Measurements from ENCODE around the gene ST6GALNAC2. TPM values are rescaled to one million over a fixed set of nuclear protein-coding genes. Genes with fewer than 3 reads are reported as not detected.
A peak's percentile ranks its signal among the peaks of the same experiment; 100 is the strongest.

Gene ST6GALNAC2
- total RNA-seq, 1 experiment from 2014 or later: 11.6 TPM

GRCh38 chr17:76572201-76572910 is 13.3 kb downstream of the ST6GALNAC2 start:
- Mint-ChIP-seq H3K4me1 (ENCODE audit: low read depth, unreplicated experiment) (peaks cover 60% of the 10 kb centered on the region), H3K9me3 (ENCODE audit: low read depth, unreplicated experiment) (no peaks in the 10 kb centered on the region), H3K27me3 (ENCODE audit: unreplicated experiment) (no peaks in the 10 kb centered on the region), H3K4me3 (ENCODE audit: low read depth, unreplicated experiment) (no peak overlapping the region), H3K27ac (ENCODE audit: unreplicated experiment) (no peak overlapping the region), H3K36me3 (ENCODE audit: insufficient read depth, unreplicated experiment) (peaks cover 36% of the 10 kb centered on the region)
- BruUV-seq (replicated peaks): no TSS peak
- DNase-seq: no peak
- no peak for TF ChIP-seq CTCF (IDR thresholded peaks at IDR 0.05; ENCODE audit: unreplicated experiment)
- CTCF ChIA-PET: interaction anchor here (0.6 kb wide), 1 partner anchor 9 kb away, joined by 6 read pairs; no protein-coding TSS in a partner anchor
- intact Hi-C loops (cut with micrococcal nuclease; ENCODE audit: unreplicated experiment): no loop called here

- Mint-ChIP-seq H3K9me3 (ENCODE audit: low read depth, unreplicated experiment) (no peaks in the 10 kb centered on the region), H3K4me3 (ENCODE audit: low read depth, unreplicated experiment) (no peak overlapping the region), H3K4me1 (ENCODE audit: low read depth, unreplicated experiment) (peaks cover 68% of the 10 kb centered on the region), H3K27me3 (ENCODE audit: unreplicated experiment) (no peaks in the 10 kb centered on the region), H3K27ac (ENCODE audit: unreplicated experiment) (no peak overlapping the region), H3K36me3 (ENCODE audit: insufficient read depth, unreplicated experiment) (peaks cover 45% of the 10 kb centered on the region)
- no TSS peak for BruUV-seq (replicated peaks)
- intact Hi-C loops (cut with micrococcal nuclease; ENCODE audit: unreplicated experiment): no loop called here
- DNase-seq: no peak
- no peak for TF ChIP-seq CTCF (IDR thresholded peaks at IDR 0.05; ENCODE audit: unreplicated experiment)
- CTCF ChIA-PET: interaction anchor here (1.0 to 1.7 kb wide), 2 partner anchors 13 to 19 kb away, joined by 3 to 4 read pairs; no protein-coding TSS in a partner anchor
Observed at GRCh38 chr17:76570877-76571471, 14.7 kb downstream of the ST6GALNAC2 start.

GRCh38 chr17:76570457-76570856 is 15.2 kb downstream of the ST6GALNAC2 start:
- H3K27me3 Mint-ChIP-seq (ENCODE audit: unreplicated experiment): no peaks in the 10 kb centered on the region
- H3K36me3 Mint-ChIP-seq (ENCODE audit: insufficient read depth, unreplicated experiment): peaks cover 47% of the 10 kb centered on the region
- TF ChIP-seq CTCF (IDR thresholded peaks at IDR 0.05; ENCODE audit: unreplicated experiment): no peak
- no peaks in the 10 kb centered on the region for H3K9me3 Mint-ChIP-seq (ENCODE audit: low read depth, unreplicated experiment)
- peaks cover 68% of the 10 kb centered on the region for H3K4me1 Mint-ChIP-seq (ENCODE audit: low read depth, unreplicated experiment)
- no peak for DNase-seq
- CTCF ChIA-PET: interaction anchor here (0.7 to 1.7 kb wide), 5 partner anchors 12 to 111 kb away, joined by 3 to 12 read pairs (median 4); no protein-coding TSS in a partner anchor
- peak overlapping the region; percentile 83 for H3K27ac Mint-ChIP-seq (ENCODE audit: unreplicated experiment)
- H3K4me3 Mint-ChIP-seq (ENCODE audit: low read depth, unreplicated experiment): peak overlapping the region; percentile 50
- no TSS peak for BruUV-seq (replicated peaks)
- intact Hi-C loops (cut with micrococcal nuclease; ENCODE audit: unreplicated experiment): no loop called here

- H3K27ac Mint-ChIP-seq (ENCODE audit: unreplicated experiment): peak overlapping the region; percentile 83
- peaks cover 54% of the 10 kb centered on the region for H3K36me3 Mint-ChIP-seq (ENCODE audit: insufficient read depth, unreplicated experiment)
Observed at GRCh38 chr17:76569607-76570279, 15.9 kb downstream of the ST6GALNAC2 start.

More at GRCh38 chr17:76569607-76570279, 15.9 kb downstream of the ST6GALNAC2 start:
- TF ChIP-seq CTCF (IDR thresholded peaks at IDR 0.05; ENCODE audit: unreplicated experiment): no peak
- peaks cover 62% of the 10 kb centered on the region for H3K4me1 Mint-ChIP-seq (ENCODE audit: low read depth, unreplicated experiment)
- H3K27me3 Mint-ChIP-seq (ENCODE audit: unreplicated experiment): no peaks in the 10 kb centered on the region
- BruUV-seq (replicated peaks): no TSS peak
- CTCF ChIA-PET: interaction anchor here (0.6 to 1.7 kb wide), 8 partner anchors 12 to 112 kb away, joined by 3 to 12 read pairs (median 4); no protein-coding TSS in a partner anchor
- no peaks in the 10 kb centered on the region for H3K9me3 Mint-ChIP-seq (ENCODE audit: low read depth, unreplicated experiment)
- DNase-seq: peak; percentile 89
- H3K4me3 Mint-ChIP-seq (ENCODE audit: low read depth, unreplicated experiment): peak overlapping the region; percentile 50
- intact Hi-C loops (cut with micrococcal nuclease; ENCODE audit: unreplicated experiment): no loop called here
